GM13976 (cell line): ENCODE results near the gene HOXC9.

Experiments used
- DNase-seq: peaks from one replicate; pipeline ENCODE4 v3.0.0; 2012; ENCODE audit warnings: low spot score
- in situ Hi-C: fragments of 300-500 bp; cut with MboI; formaldehyde crosslinking; loops from one replicate; pipeline ENCODE4 v1.12.0; 2022; ENCODE audit warnings: low sequenced_read_pairs, mixed read lengths, inconsistent platforms; ENCODE audit not compliant: unreplicated experiment
- TF ChIP-seq, protein P1 (sequence below): IDR thresholded peaks from 2 replicates; pipeline ENCODE4 v1.5.1; 2012; ENCODE audit warnings: borderline replicate concordance, mild to moderate bottlenecking; ENCODE audit not compliant: insufficient read depth; ENCODE audit errors: extremely low read depth, missing control alignments, control extremely low read depth

Gene HOXC9

GRCh38 chr12:53969588-53970259 is 30.2 kb upstream of the HOXC9 start:
- DNase-seq: no peak
- TF ChIP-seq, protein P1, sequence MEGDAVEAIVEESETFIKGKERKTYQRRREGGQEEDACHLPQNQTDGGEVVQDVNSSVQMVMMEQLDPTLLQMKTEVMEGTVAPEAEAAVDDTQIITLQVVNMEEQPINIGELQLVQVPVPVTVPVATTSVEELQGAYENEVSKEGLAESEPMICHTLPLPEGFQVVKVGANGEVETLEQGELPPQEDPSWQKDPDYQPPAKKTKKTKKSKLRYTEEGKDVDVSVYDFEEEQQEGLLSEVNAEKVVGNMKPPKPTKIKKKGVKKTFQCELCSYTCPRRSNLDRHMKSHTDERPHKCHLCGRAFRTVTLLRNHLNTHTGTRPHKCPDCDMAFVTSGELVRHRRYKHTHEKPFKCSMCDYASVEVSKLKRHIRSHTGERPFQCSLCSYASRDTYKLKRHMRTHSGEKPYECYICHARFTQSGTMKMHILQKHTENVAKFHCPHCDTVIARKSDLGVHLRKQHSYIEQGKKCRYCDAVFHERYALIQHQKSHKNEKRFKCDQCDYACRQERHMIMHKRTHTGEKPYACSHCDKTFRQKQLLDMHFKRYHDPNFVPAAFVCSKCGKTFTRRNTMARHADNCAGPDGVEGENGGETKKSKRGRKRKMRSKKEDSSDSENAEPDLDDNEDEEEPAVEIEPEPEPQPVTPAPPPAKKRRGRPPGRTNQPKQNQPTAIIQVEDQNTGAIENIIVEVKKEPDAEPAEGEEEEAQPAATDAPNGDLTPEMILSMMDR: no peak
- in situ Hi-C loops: no loop called here

DNA sequence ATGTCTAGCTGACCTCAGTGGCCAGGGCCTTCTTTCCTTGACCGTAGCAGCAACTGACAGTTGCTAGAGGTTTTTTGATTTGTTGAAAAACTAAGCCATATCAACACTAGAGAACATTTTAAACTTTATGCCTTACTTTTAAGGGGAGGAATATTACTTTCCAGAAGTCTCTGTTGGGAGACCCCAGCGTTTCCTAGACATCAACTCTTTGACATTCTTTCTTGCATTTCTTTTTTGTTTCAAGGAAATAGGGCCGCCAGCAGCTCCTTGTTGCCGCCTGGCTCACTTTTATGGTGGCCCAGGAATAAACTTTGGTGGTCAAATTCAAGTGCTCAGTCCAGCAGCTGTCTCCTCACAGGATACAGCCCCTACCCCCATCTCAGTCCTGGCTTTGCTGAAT is 29.5 kb upstream of the HOXC9 start:
- TF ChIP-seq, protein P1: no peak
- no peak for DNase-seq
- in situ Hi-C loops: no loop called here

DNA sequence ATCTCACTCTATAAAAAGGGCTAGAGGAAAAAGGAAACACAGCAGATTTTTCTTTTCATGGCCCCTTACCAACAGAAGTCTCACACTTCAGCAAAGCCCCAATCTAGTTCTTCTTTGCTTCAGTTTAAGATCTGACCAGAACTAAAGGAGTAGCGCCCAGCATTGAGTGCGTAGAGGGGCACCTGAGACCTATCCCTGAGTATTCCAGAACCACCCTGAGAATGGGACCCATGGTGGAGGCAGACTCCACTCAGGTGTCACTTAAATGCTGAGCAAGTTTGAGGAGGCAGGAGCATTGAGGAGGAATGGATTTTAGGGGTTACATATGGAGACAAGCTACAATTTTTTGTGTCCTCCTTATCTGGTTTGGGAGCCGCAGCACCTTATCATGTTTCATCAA is 28.8 kb upstream of the HOXC9 start:
- in situ Hi-C loops: no loop called here
- TF ChIP-seq, protein P1: no peak

DNA sequence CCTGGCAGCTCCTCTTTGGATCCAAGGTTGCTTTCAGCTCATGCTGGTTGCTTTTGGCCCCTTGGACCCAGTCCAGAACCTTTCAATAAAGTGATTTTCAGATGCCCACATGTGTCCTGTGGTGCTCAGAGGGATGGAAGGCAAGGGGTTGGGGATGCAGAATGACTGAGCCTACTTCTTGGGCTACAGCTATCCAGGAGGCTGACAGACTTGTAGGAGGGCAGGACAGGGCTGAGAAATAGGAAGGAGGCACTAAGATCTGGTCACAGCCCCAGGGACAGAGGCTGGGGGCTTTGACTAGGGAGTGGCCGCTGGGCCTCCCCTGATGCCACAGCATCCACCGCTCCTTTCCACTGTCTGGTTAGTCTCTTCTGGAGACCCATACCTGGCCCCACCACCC is 28.3 kb upstream of the HOXC9 start:
- no peak for DNase-seq
- TF ChIP-seq, protein P1: no peak
- in situ Hi-C loops: no loop called here

More for the DNA sequence above, 28.8 kb upstream of the HOXC9 start:
- DNase-seq: no peak

DNA sequence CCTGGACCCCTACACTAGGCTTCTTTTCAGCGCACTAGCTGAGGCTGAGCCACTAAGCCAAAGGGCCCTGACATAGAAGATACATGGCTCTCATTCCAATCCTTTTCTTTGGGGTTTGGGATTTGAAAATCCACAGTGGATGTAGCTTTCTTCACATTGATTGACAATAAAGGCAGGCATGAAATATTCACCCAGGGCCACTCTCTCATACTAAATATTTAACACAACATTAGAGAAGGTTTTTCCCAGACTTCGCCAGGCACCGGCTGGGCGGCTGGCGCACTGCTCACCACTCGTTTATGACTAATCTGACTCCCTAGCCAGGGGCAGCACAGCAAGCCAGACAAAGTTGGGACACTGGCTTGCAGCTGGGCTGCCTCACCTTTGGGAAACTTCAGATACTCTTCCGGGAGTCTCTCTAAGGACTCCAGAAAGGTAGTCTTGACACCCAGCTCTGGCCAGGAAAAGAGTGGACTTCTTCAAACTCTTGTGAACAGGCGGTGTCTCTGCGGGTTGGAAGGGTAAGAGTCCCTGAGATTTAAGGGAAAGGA is 27.7 kb upstream of the HOXC9 start:
- TF ChIP-seq, protein P1: no peak
- in situ Hi-C loops: no loop called here

DNA sequence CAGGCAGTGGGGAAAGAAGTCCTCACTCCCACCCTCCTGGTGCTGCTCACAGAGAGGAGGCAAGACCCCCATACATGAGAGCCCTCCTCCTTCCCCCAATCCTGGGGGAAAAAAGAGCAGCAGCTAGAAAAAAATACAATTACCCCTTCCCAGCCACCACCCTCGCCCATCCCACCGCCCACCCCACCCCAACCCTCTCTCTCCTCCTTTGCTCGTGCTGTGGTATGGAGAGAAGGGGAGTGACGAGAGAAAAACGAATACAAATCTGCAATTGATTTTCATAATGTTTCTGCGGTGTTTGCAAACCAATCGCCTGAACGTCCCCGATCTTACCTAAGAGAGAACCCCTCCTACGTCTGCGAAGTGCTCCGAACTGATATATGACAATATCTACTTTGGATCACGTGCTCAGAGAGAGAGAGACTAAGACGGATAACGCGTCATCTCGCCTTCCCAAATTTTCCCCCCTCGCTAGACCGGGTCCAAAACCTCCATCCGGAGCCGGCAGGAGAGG is 27.2 kb upstream of the HOXC9 start, which contains the start of gene HOXC11:
HOXC11 (plus strand) TSS at position 405 of the 514 bp plus-strand sequence. CDS start 116 bp downstream, outside the sequence.
- TF ChIP-seq, protein P1: no peak
- in situ Hi-C loops: no loop called here
- DNase-seq: no peak

More for the DNA sequence above, 27.7 kb upstream of the HOXC9 start:
- no peak for DNase-seq
